ENCODE results near the gene CLEC12A. TPM values are rescaled to one million over a fixed set of nuclear protein-coding genes. Genes with fewer than 3 reads are reported as not detected.

The CLEC12A gene
- total RNA-seq, 1 donor from 2014 or later: not detected

Other genes starting within 250 kb of the CLEC12A start
- 0.41 TPM for gene CLECL1, start 238.3 kb upstream of the CLEC12A start, total RNA-seq
- 4.6 TPM for gene CD69, start 210.5 kb upstream of the CLEC12A start, total RNA-seq
- gene KLRF1, start 143.9 kb upstream of the CLEC12A start, total RNA-seq: 0.51 TPM
- gene CLEC2B, start 102.1 kb upstream of the CLEC12A start, total RNA-seq: 25.2 TPM
- not detected for gene KLRF2, start 89.9 kb upstream of the CLEC12A start, total RNA-seq
- not detected for gene CLEC2A, start 39.0 kb upstream of the CLEC12A start, total RNA-seq
- not detected for gene CLEC1B, start 27.7 kb downstream of the CLEC12A start, total RNA-seq
- not detected for gene CLEC12B, start 39.2 kb downstream of the CLEC12A start, total RNA-seq
- 0.82 TPM for gene CLEC9A, start 59.3 kb downstream of the CLEC12A start, total RNA-seq
- gene CLEC1A, start 127.6 kb downstream of the CLEC12A start, total RNA-seq: 2.7 TPM
- 3.6 TPM for gene CLEC7A, start 158.8 kb downstream of the CLEC12A start, total RNA-seq
- gene OLR1, start 200.7 kb downstream of the CLEC12A start, total RNA-seq: 1.2 TPM
- gene TMEM52B, start 207.6 kb downstream of the CLEC12A start, total RNA-seq: not detected
- gene GABARAPL1, start 241.5 kb downstream of the CLEC12A start, total RNA-seq: 76.4 TPM